ENCODE results near the gene ARPP19. TPM values are rescaled to one million over a fixed set of nuclear protein-coding genes. Genes with fewer than 3 reads are reported as not detected.

The ARPP19 gene
- total and polyA plus RNA-seq, 9 of the 15 experiments (the other 6 are each of a cell fraction or from before 2014, with no cell fraction given) = 33.3 to 102 (median 60.5) TPM

GRCh38 chr15:52559575-52559974 is 9.3 kb downstream of the ARPP19 start:
- H3K4me2 ChIP-seq (ENCODE audit: insufficient read depth, low read length) = no peak overlapping the region
- no peak overlapping the region for H2AFZ ChIP-seq (ENCODE audit: low read depth, low read length)
- POLR2A ChIA-PET = interaction anchor here (0.6 to 1.6 kb wide), 4 partner anchors 9 to 416 kb away, joined by 3 to 7 read pairs (median 4); no protein-coding TSS in a partner anchor
- DNase-seq (ENCODE audit: extremely low read depth in 1 of 4, low spot score in 3 of 4) (peak in 2 of 4 experiments; percentile 19 to 37), ATAC-seq (peak; percentile 69), FAIRE-seq (no peak)
- H4K20me1 ChIP-seq (replicated peaks; ENCODE audit: control insufficient read depth, insufficient read depth, low read length) = peaks cover 13% of the 10 kb centered on the region; the same call in 1 of the 2 replicates
- no peaks in the 10 kb centered on the region for H3K9me1 ChIP-seq (ENCODE audit: control insufficient read depth, insufficient read depth, low read length)
- H3K27me3 ChIP-seq (ENCODE audit: control insufficient read depth in 2 of 2, insufficient read depth in 2 of 2, low read length in 2 of 2) = no peaks in the 10 kb centered on the region
- in situ Hi-C loops (cut with MboI) = no loop called here
- H3K9me3 ChIP-seq (replicated peaks; ENCODE audit: control insufficient read depth, insufficient read depth, low read depth, low read length) = peaks cover 4% of the 10 kb centered on the region; the same call in 1 of the 2 replicates
- peaks cover 0 to 28% of the 10 kb centered on the region in 2 experiments; a peak in 3 of 5 replicates for H3K4me1 ChIP-seq (replicated peaks in 1 of 2; ENCODE audit: control insufficient read depth in 2 of 2, insufficient read depth in 2 of 2, low read length in 2 of 2)
- no TSS peak for BruUV-seq (replicated peaks)
- peaks cover 63% of the 10 kb centered on the region for H3K36me3 ChIP-seq (ENCODE audit: control insufficient read depth, insufficient read depth, low read length)
- no peak overlapping the region for H3K4me3 ChIP-seq
- H3K79me2 ChIP-seq (ENCODE audit: control insufficient read depth, insufficient read depth, low read length) = peaks cover 100% of the 10 kb centered on the region
- WGBS (ENCODE audit: insufficient coverage, low coverage, missing lambda C conversion rate) = 58% methylated on average over 2 of the region's 2 CpGs
- intact Hi-C loops (cut with micrococcal nuclease) = no loop called here
- CTCF ChIA-PET (ENCODE audit: low intra/inter-chr PET ratio) = no interaction called here
- H3K27ac ChIP-seq (ENCODE audit: extremely low read depth, low read depth, low read length) = no peak overlapping the region
- H3K9ac ChIP-seq (ENCODE audit: insufficient read depth in 1 of 2, low read depth in 2 of 2, low read length in 2 of 2) = no peak overlapping the region
- TF ChIP-seq SMAD4 (CRISPR knock-in tag; conservative IDR thresholded peaks at IDR 0.05) (no peak), ESRRB (CRISPR knock-in tag; IDR thresholded peaks at IDR 0.05; ENCODE audit: borderline replicate concordance) (no peak), ZFX (CRISPR knock-in tag; IDR thresholded peaks at IDR 0.05) (no peak), DIDO1 (tag; IDR thresholded peaks at IDR 0.05; ENCODE audit: low read depth) (no peak), ZNF398 (CRISPR knock-in tag; IDR thresholded peaks at IDR 0.05) (no peak), ZBTB11 (CRISPR knock-in tag; IDR thresholded peaks at IDR 0.05) (no peak), ZBTB9 (CRISPR knock-in tag; IDR thresholded peaks at IDR 0.05) (no peak), FOXO4 (CRISPR knock-in tag; IDR thresholded peaks at IDR 0.05) (no peak), ZNF449 (CRISPR knock-in tag; IDR thresholded peaks at IDR 0.05) (no peak), ZC3H8 (IDR thresholded peaks at IDR 0.05) (no peak)
